ENCODE data around the gene PMM2.
"Not testable (repeated sequence)": the region's sequence is repeated elsewhere in the genome, so short reads cannot be mapped to it uniquely, and the experiment has no call there.

PMM2 gene

DNA sequence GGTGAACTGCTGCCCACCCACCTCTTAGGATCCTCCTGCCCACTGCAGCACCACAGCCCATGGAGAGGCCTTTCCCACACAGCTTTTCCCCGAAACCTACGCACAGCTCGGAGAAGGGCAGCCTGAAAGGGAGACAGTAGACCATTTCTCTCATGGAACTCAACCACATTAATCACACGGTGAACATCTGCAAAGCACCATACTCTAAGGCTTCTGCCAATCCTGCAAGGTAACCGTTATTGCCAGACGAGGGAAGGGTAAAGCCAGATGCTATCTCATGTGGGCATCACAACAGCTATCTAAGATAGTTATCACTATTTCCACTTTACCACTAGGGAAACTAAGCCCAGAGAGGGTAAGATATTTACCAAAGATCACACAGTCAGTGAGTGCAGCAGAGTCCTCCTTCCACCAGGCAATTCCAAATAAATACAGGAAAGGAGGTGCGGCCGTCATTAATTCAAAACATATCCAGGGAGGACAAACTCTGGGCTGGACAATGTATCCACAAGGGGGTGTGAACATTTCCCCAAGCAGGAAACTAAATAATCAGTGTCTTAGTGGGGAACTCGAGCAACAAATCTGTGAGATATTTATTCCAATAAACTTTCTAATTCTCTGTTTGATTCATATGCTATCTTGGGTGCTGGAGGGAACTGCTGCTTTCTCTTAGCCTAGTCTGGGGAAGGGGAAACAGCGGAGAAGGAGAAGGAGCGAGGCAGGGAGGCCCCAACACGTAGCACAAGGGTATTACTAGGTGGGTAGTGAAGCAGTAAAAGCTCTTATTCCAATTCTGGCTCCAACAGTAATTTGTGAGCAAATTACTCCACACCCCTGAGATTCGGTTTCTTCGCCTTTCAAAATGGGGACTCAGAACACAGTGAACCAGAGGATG lies 923 bp upstream of the PMM2 start:
- H3K27ac ChIP-seq (replicated peaks): peak overlapping the region; percentile 87
- no peaks in the 10 kb centered on the region for H3K27me3 ChIP-seq (ENCODE audit: insufficient read depth, poor library complexity, severe bottlenecking)
- DNase-seq (ENCODE audit: low read depth in 1 of 2, low spot score in 1 of 2): no peak
- H3K4me3 ChIP-seq (replicated peaks; ENCODE audit: insufficient read depth, low read length): peak overlapping the region; percentile 86
- TF ChIP-seq GABPA (IDR thresholded peaks at IDR 0.05; ENCODE audit: low read depth): no peak
- no peak for TF ChIP-seq POLR2AphosphoS5 (IDR thresholded peaks at IDR 0.05; ENCODE audit: low read depth)
- no peak for TF ChIP-seq SPI1 (IDR thresholded peaks at IDR 0.05; ENCODE audit: borderline replicate concordance, low read depth)

DNA sequence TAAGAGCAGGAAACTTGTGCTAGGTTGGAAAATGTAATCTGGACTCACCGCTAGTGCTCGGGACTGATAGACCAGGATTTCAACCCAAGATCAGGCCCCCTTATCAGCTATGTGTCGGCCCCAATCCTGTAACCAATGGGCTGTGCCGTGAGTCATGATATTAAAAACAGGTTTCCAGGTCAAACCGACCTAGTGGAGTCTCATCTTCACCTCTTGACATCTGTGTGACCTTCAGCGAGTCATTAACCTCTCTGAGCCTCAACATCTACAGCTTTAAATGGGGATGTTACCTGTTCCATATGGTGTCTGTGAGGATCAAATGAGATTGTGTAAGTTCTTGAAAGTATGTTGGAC lies 512 bp downstream of the PMM2 start:
- peak in 1 of 2 experiments; percentile 52 for DNase-seq (ENCODE audit: low read depth in 1 of 2, low spot score in 1 of 2)

GRCh38 chr16:8798535-8799157 lies 1.0 kb downstream of the PMM2 start:
- Histone ChIP-seq H3K4me3 (replicated peaks; ENCODE audit: insufficient read depth, low read length) (peak overlapping the region; percentile 86), H3K27me3 (ENCODE audit: insufficient read depth, poor library complexity, severe bottlenecking) (no peaks in the 10 kb centered on the region), H3K27ac (replicated peaks) (peak overlapping the region; percentile 87)
- no peak for DNase-seq (ENCODE audit: low read depth in 1 of 2, low spot score in 1 of 2)
- TF ChIP-seq GABPA (IDR thresholded peaks at IDR 0.05; ENCODE audit: low read depth) (no peak), SPI1 (IDR thresholded peaks at IDR 0.05; ENCODE audit: borderline replicate concordance, low read depth) (no peak), POLR2AphosphoS5 (IDR thresholded peaks at IDR 0.05; ENCODE audit: low read depth) (no peak), CTCF (IDR thresholded peaks at IDR 0.05; ENCODE audit: insufficient read depth, low read length) (no peak), REST (IDR thresholded peaks at IDR 0.05; ENCODE audit: insufficient replicate concordance, low read depth) (no peak)

More for the DNA sequence above, 512 bp downstream of the PMM2 start:
- Histone ChIP-seq H3K27me3 (ENCODE audit: insufficient read depth, poor library complexity, severe bottlenecking) (no peaks in the 10 kb centered on the region), H3K27ac (replicated peaks) (peak overlapping the region; percentile 87), H3K4me3 (replicated peaks; ENCODE audit: insufficient read depth, low read length) (peak overlapping the region; percentile 86)
- TF ChIP-seq GABPA (IDR thresholded peaks at IDR 0.05; ENCODE audit: low read depth) (no peak), POLR2AphosphoS5 (IDR thresholded peaks at IDR 0.05; ENCODE audit: low read depth) (no peak), REST (IDR thresholded peaks at IDR 0.05; ENCODE audit: insufficient replicate concordance, low read depth) (no peak), CTCF (IDR thresholded peaks at IDR 0.05; ENCODE audit: insufficient read depth, low read length) (no peak), SPI1 (IDR thresholded peaks at IDR 0.05; ENCODE audit: borderline replicate concordance, low read depth) (no peak)

DNA sequence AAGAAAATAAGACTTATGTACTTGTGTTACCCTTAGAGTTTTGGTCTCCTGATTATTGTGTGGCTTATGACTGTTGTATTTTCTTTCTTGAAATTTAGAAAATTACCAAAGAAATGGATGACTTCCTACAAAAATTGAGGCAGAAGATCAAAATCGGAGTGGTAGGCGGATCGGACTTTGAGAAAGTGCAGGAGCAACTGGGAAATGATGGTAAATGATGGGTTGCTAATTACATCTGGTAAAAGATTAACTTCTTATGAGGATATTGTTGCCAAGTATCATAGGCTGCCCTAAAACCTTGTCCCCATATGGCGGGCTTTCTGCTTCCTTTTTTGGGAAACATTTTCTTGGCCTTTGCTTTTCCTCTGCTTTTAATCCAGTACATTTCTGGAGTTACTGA lies 4.1 kb downstream of the PMM2 start:
- H3K27me3 ChIP-seq (ENCODE audit: insufficient read depth, poor library complexity, severe bottlenecking): no peaks in the 10 kb centered on the region
- H3K27ac ChIP-seq (replicated peaks): no peak overlapping the region
- TF ChIP-seq POLR2AphosphoS5 (IDR thresholded peaks at IDR 0.05; ENCODE audit: low read depth): no peak
- no peak for TF ChIP-seq GABPA (IDR thresholded peaks at IDR 0.05; ENCODE audit: low read depth)
- TF ChIP-seq REST (IDR thresholded peaks at IDR 0.05; ENCODE audit: insufficient replicate concordance, low read depth): no peak
- no peak for TF ChIP-seq SPI1 (IDR thresholded peaks at IDR 0.05; ENCODE audit: borderline replicate concordance, low read depth)
- TF ChIP-seq CTCF (IDR thresholded peaks at IDR 0.05; ENCODE audit: insufficient read depth, low read length): no peak
- DNase-seq (ENCODE audit: low read depth in 1 of 2, low spot score in 1 of 2): no peak
- H3K4me3 ChIP-seq (replicated peaks; ENCODE audit: insufficient read depth, low read length): no peak overlapping the region

DNA sequence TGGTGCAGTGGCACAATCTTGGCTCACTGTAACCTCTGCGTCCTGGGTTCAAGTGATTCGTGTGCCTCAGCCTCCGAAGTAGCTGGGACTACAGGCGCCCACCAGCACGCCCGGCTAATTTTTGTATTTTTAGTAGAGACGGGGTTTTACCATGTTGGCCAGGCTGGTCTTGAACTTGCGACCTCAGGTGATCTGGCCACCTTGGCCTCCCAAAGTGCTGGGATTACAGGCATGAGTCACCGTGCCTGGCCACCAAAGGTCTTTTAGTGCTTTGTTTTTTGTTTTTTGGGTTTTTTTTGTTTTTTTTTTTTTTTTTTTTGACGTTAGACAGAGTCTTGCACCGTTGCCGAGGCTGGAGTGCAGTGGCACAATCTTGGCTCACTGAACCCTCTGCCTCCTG lies 6.1 kb downstream of the PMM2 start:
- H3K4me3 ChIP-seq (replicated peaks; ENCODE audit: insufficient read depth, low read length); H3K27ac ChIP-seq (replicated peaks); DNase-seq (ENCODE audit: low read depth in 1 of 2, low spot score in 1 of 2); H3K27me3 ChIP-seq (ENCODE audit: insufficient read depth, poor library complexity, severe bottlenecking): not testable (repeated sequence)

All from HL-60 (cell line).